Measurements from ENCODE around the gene ZNF768.
A peak's percentile ranks its signal among the peaks of the same experiment; 100 is the strongest.

The ZNF768 gene

DNA sequence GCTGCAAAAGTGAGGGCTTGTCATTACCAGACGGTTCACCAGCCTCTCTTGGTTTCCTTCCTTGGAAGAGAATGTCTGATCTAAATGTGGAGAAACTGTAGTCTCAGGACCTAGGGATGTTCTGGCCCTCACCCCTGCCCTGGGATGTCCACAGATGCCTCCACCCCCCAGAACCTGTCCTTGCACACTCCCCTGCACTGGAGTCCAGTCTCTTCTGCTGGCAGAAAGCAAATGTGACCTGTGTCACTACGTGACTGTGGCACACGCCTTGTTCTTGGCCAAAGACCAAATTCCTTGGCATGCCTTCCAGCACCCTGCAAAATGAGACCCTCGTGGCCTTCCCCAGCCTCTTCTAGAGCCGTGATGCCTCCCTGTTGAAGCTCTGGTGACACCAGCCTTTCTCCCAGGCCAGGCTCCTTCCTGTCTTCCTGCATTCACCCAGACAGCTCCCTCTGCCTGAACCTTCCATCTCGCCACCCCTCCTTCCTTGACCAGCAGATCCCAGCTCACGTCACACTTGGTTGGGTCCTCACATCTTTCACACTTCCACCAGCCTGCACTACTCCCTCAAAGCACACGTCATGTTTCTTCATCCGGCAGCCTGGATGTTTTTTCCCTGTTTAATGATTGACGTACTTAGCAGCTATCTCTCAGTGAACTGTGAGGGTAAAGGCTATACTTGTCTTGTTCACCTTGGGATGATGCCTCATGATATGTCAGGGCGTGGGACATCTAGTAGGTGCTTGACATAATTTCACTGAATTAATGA is 4.3 kb downstream of the ZNF768 start:
- Histone ChIP-seq H3K27me3 (ENCODE audit: insufficient read depth, low read length, poor library complexity) (no peaks in the 10 kb centered on the region), H3K9ac (ENCODE audit: low read depth, low read length) (no peak overlapping the region), H2AFZ (ENCODE audit: low read depth, low read length) (no peak overlapping the region), H4K20me1 (ENCODE audit: insufficient read depth, low read length) (no peaks in the 10 kb centered on the region), H3K4me3 (ENCODE audit: low read depth in 1 of 2, low read length in 2 of 2) (no peak overlapping the region), H3K4me2 (ENCODE audit: insufficient read depth, low read length) (no peak overlapping the region), H3K27ac (ENCODE audit: low read length) (no peak overlapping the region), H3K79me2 (ENCODE audit: insufficient read depth, low read length) (no peaks in the 10 kb centered on the region), H3K4me1 (ENCODE audit: insufficient read depth, low read length) (peaks cover 8% of the 10 kb centered on the region), H3K36me3 (ENCODE audit: insufficient read depth, low read length) (no peaks in the 10 kb centered on the region), H3K9me3 (ENCODE audit: insufficient read depth, low read length, severe bottlenecking) (no peaks in the 10 kb centered on the region)
- no peak for TF ChIP-seq EZH2 (IDR thresholded peaks at IDR 0.05; ENCODE audit: borderline replicate concordance, low read depth, low read length, severe bottlenecking)
- TF ChIP-seq, protein P1, sequence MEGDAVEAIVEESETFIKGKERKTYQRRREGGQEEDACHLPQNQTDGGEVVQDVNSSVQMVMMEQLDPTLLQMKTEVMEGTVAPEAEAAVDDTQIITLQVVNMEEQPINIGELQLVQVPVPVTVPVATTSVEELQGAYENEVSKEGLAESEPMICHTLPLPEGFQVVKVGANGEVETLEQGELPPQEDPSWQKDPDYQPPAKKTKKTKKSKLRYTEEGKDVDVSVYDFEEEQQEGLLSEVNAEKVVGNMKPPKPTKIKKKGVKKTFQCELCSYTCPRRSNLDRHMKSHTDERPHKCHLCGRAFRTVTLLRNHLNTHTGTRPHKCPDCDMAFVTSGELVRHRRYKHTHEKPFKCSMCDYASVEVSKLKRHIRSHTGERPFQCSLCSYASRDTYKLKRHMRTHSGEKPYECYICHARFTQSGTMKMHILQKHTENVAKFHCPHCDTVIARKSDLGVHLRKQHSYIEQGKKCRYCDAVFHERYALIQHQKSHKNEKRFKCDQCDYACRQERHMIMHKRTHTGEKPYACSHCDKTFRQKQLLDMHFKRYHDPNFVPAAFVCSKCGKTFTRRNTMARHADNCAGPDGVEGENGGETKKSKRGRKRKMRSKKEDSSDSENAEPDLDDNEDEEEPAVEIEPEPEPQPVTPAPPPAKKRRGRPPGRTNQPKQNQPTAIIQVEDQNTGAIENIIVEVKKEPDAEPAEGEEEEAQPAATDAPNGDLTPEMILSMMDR (IDR thresholded peaks at IDR 0.05; ENCODE audit: borderline replicate concordance, extremely low read depth, low read length, poor library complexity, severe bottlenecking): no peak
- ATAC-seq (ENCODE audit: insufficient read depth, low read depth): no peak
- DNase-seq: no peak

DNA sequence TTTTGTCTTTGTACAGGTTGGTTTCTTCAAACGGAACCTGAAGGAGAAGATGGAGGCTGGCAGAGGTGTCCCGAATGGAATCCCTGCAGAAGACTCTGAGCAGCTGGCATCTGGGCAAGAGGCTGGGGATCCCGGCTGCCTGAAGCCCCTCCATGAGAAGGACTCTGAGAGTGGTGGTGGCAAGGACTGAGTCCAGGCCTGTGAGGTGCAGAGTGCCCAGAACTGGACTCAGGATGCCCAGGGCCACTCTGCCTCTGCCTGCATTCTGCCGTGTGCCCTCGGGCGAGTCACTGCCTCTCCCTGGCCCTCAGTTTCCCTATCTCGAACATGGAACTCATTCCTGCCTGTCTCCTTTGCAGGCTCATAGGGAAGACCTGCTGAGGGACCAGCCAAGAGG is 4.9 kb downstream of the ZNF768 start:
- H3K36me3 ChIP-seq (ENCODE audit: insufficient read depth, low read length): peaks cover 5% of the 10 kb centered on the region; the same call in 1 of the 2 replicates
- H4K20me1 ChIP-seq (ENCODE audit: insufficient read depth, low read length): no peaks in the 10 kb centered on the region
- peaks cover 8% of the 10 kb centered on the region for H3K4me1 ChIP-seq (ENCODE audit: insufficient read depth, low read length)
- no peak for ATAC-seq (ENCODE audit: insufficient read depth, low read depth)
- H3K9ac ChIP-seq (ENCODE audit: low read depth, low read length): no peak overlapping the region
- TF ChIP-seq, protein P1 (IDR thresholded peaks at IDR 0.05; ENCODE audit: borderline replicate concordance, extremely low read depth, low read length, poor library complexity, severe bottlenecking): no peak
- no peak for TF ChIP-seq EZH2 (IDR thresholded peaks at IDR 0.05; ENCODE audit: borderline replicate concordance, low read depth, low read length, severe bottlenecking)
- H3K79me2 ChIP-seq (ENCODE audit: insufficient read depth, low read length): no peaks in the 10 kb centered on the region
- no peaks in the 10 kb centered on the region for H3K27me3 ChIP-seq (ENCODE audit: insufficient read depth, low read length, poor library complexity)
- H3K4me3 ChIP-seq (ENCODE audit: low read depth in 1 of 2, low read length in 2 of 2): no peak overlapping the region
- DNase-seq: no peak
- no peaks in the 10 kb centered on the region for H3K9me3 ChIP-seq (ENCODE audit: insufficient read depth, low read length, severe bottlenecking)
- no peak overlapping the region for H3K27ac ChIP-seq (ENCODE audit: low read length)
- no peak overlapping the region for H3K4me2 ChIP-seq (ENCODE audit: insufficient read depth, low read length)
- no peak overlapping the region for H2AFZ ChIP-seq (ENCODE audit: low read depth, low read length)

DNA sequence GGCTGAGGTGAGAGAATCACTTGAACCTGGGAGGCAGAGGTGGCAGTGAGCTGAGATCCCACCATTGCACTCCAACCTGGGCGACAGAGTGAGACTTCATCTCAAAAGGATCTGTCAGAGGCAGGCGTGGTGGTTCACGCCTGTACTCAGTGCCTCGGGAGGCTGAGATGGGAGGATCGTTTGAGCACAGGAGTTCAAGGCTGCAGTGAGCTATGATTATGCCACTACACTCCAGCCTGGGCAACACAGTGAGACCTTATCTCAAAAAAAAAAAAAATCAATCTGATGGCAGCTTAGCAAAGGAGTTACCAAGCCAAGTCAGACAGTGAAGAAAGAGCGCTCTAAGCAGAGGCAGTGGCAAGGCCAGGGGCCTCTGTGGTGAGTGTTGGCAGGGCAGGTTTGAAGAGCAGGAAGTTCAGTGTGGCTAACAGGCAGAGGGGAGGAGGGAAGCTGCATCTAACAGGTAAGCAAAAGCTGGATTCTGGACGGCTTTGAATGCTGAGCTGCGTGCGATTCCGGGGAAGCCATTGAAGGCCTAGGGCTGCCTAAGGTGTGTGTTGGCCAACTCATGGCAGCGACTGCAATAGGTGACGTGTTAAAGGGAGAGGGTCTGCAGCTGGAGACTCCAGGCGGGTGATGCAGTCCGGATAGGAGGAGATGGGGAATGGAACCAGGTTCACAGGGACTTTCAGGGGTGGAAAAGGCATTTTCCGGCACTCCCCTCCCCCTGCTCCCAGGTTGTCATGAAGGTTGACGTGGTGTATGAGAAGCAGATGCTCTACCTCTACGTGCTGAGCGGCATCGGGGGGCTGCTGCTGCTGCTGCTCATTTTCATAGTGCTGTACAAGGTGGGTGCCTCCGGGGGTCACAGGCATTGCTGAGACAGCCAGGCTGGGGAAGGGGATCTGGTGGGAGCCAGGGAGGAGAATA is 7.0 kb downstream of the ZNF768 start:
- Histone ChIP-seq H4K20me1 (ENCODE audit: insufficient read depth, low read length) (no peaks in the 10 kb centered on the region), H3K4me2 (ENCODE audit: insufficient read depth, low read length) (no peak overlapping the region), H3K9ac (ENCODE audit: low read depth, low read length) (no peak overlapping the region), H3K27me3 (ENCODE audit: insufficient read depth, low read length, poor library complexity) (no peaks in the 10 kb centered on the region), H3K79me2 (ENCODE audit: insufficient read depth, low read length) (no peaks in the 10 kb centered on the region), H2AFZ (ENCODE audit: low read depth, low read length) (no peak overlapping the region), H3K4me3 (ENCODE audit: low read depth in 1 of 2, low read length in 2 of 2) (no peak overlapping the region), H3K4me1 (ENCODE audit: insufficient read depth, low read length) (no peaks in the 10 kb centered on the region), H3K9me3 (ENCODE audit: insufficient read depth, low read length, severe bottlenecking) (no peaks in the 10 kb centered on the region), H3K27ac (ENCODE audit: low read length) (no peak overlapping the region), H3K36me3 (ENCODE audit: insufficient read depth, low read length) (peaks cover 6% of the 10 kb centered on the region; the same call in 1 of the 2 replicates)
- TF ChIP-seq EZH2 (IDR thresholded peaks at IDR 0.05; ENCODE audit: borderline replicate concordance, low read depth, low read length, severe bottlenecking): no peak
- TF ChIP-seq, protein P1 (IDR thresholded peaks at IDR 0.05; ENCODE audit: borderline replicate concordance, extremely low read depth, low read length, poor library complexity, severe bottlenecking): no peak
- ATAC-seq (ENCODE audit: insufficient read depth, low read depth): peak; percentile 67; the same call in 2 of the 3 replicates
- DNase-seq: peak; percentile 26
